Measurements from ENCODE around the gene IGSF5. TPM values are rescaled to one million over a fixed set of nuclear protein-coding genes. Genes with fewer than 3 reads are reported as not detected.

Gene IGSF5
- total and polyA plus RNA-seq, 3 donors from 2014 or later = 0.39 to 1.6 (median 0.62) TPM

- no peak for TF ChIP-seq POLR2A (IDR thresholded peaks at IDR 0.05)
- TF ChIP-seq CTCF (IDR thresholded peaks at IDR 0.05) = no peak
- no peaks in the 10 kb centered on the region for H3K9me3 ChIP-seq
- 67 to 69% methylated on average over 8 of the region's 8 CpGs for WGBS, 2 donors
- no peaks in the 10 kb centered on the region for H3K4me1 ChIP-seq
- H3K27me3 ChIP-seq = no peaks in the 10 kb centered on the region
- no peaks in the 10 kb centered on the region for H3K36me3 ChIP-seq (ENCODE audit: low read depth, missing control alignments)
- no peak for DNase-seq
- H3K27ac ChIP-seq = no peak overlapping the region
- intact Hi-C loops (cut with DNase I; ENCODE audit: low total_unique reads) = no loop called here
- H3K4me3 ChIP-seq = no peak overlapping the region
Measured at GRCh38 chr21:39750670-39751069, 5.7 kb downstream of the IGSF5 start.

DNA sequence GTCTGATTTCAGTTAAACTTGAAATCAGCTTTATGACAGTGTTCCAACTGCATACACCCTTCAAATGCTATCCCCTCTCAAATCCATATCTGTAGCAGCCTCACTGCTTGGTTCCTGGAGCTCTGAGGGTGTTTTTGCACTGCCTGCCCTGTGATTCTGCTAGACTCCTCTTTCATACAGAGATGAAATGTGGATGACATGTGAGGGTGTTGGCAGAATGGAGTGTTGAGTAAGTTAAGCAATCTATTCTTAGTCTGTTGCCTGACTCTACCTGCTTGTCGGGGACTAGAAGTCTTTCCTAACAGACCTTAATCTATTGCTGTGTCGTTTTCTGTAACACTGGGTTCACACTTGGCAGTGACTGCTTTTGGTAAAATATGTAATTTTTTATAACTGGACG, 9.8 kb downstream of the IGSF5 start:
- H3K27ac ChIP-seq = no peak overlapping the region
- 62 to 65% methylated on average over 3 of the region's 3 CpGs for WGBS, 2 donors
- H3K27me3 ChIP-seq = no peaks in the 10 kb centered on the region
- no peak for DNase-seq
- no peaks in the 10 kb centered on the region for H3K4me1 ChIP-seq
- no peaks in the 10 kb centered on the region for H3K36me3 ChIP-seq (ENCODE audit: low read depth, missing control alignments)
- intact Hi-C loops (cut with DNase I; ENCODE audit: low total_unique reads) = no loop called here
- TF ChIP-seq CTCF (IDR thresholded peaks at IDR 0.05) = no peak
- no peak for TF ChIP-seq POLR2A (IDR thresholded peaks at IDR 0.05)
- H3K4me3 ChIP-seq = no peak overlapping the region
- H3K9me3 ChIP-seq = no peaks in the 10 kb centered on the region

- intact Hi-C loops (cut with DNase I; ENCODE audit: low total_unique reads) = no loop called here
- no peak for DNase-seq
- Histone ChIP-seq H3K9me3 (no peaks in the 10 kb centered on the region), H3K36me3 (ENCODE audit: low read depth, missing control alignments) (no peaks in the 10 kb centered on the region), H3K27me3 (no peaks in the 10 kb centered on the region), H3K4me1 (no peaks in the 10 kb centered on the region), H3K27ac (no peak overlapping the region), H3K4me3 (no peak overlapping the region)
- 68 to 71% methylated on average over 8 of the region's 8 CpGs for WGBS, 2 donors
- no peak for TF ChIP-seq CTCF (IDR thresholded peaks at IDR 0.05)
- no peak for TF ChIP-seq POLR2A (IDR thresholded peaks at IDR 0.05)
Measured at GRCh38 chr21:39756285-39756684, 11.3 kb downstream of the IGSF5 start.

DNA sequence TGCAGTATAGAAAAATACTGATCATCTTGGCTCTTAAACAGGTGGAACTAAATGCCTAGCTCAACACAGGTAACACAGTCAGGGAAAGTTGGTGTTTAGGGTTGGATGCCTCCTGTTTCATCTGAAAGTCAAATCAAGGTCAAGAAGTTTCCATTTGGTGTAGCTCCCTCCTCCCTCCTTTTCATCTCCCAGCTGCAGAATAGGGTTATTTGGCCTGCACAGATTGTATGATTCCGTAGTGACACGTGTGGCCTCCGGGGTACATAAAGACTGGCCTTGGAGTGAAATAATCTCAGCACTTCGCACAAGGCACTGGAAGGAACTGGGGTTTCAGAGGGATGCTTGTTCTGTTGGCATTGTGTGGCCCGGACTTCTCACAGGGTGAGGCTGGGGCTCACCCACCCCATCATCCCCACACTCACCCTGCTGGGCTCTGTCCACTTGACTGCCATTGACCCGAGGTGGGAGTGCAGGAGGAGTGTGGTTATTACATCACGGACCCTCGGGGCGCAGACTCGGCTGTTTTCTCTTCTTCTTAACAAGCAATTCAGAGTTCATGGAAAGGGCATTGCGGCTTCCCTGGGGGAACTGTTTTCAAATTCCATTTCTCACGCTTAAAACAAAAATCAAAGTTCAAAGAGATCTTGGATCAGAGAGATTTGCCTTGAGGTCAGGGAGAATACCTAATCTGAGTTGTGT, 18.4 kb downstream of the IGSF5 start:
- intact Hi-C loops (cut with DNase I; ENCODE audit: low total_unique reads) = no loop called here
- Histone ChIP-seq H3K9me3 (no peaks in the 10 kb centered on the region), H3K27ac (no peak overlapping the region), H3K36me3 (ENCODE audit: low read depth, missing control alignments) (no peaks in the 10 kb centered on the region), H3K4me1 (no peaks in the 10 kb centered on the region), H3K27me3 (no peaks in the 10 kb centered on the region), H3K4me3 (no peak overlapping the region)
- DNase-seq = no peak
- WGBS, 2 donors = 29 to 32% methylated on average over 12 of the region's 12 CpGs
- TF ChIP-seq CTCF (IDR thresholded peaks at IDR 0.05) = no peak
- no peak for TF ChIP-seq POLR2A (IDR thresholded peaks at IDR 0.05)

GRCh38 chr21:39774227-39774626, 29.2 kb downstream of the IGSF5 start:
- no peak for TF ChIP-seq POLR2A (IDR thresholded peaks at IDR 0.05)
- TF ChIP-seq CTCF (IDR thresholded peaks at IDR 0.05) = no peak
- no peak for DNase-seq
- Histone ChIP-seq H3K4me1 (no peaks in the 10 kb centered on the region), H3K4me3 (no peak overlapping the region), H3K27ac (no peak overlapping the region), H3K36me3 (ENCODE audit: low read depth, missing control alignments) (no peaks in the 10 kb centered on the region), H3K27me3 (no peaks in the 10 kb centered on the region), H3K9me3 (no peaks in the 10 kb centered on the region)
- WGBS, 2 donors = 71 to 79% methylated on average over 6 of the region's 6 CpGs
- intact Hi-C loops (cut with DNase I; ENCODE audit: low total_unique reads) = no loop called here
